ENCODE measurements around the gene ACVR1.

GRCh38 chr2:157727693-157728092 is 148.4 kb downstream of the ACVR1 start:
- no peak for TF ChIP-seq CTCF (IDR thresholded peaks at IDR 0.05; ENCODE audit: borderline replicate concordance, extremely low read depth, low read length, poor library complexity, severe bottlenecking)
- TF ChIP-seq EZH2 (IDR thresholded peaks at IDR 0.05; ENCODE audit: borderline replicate concordance, low read depth, low read length, severe bottlenecking), result no peak
